Mucosa of descending colon (tissue), 3 donors: ENCODE measurements around the gene ASTN2. TPM values are rescaled to one million over a fixed set of nuclear protein-coding genes. Genes with fewer than 3 reads are reported as not detected.

Experiments used
- ATAC-seq: fragments of 200-7000 bp; cut with Tn5 transposase; one replicate; pipeline ENCODE4 v1.9.1; 2020; ENCODE audit warnings: mild to moderate bottlenecking, moderate library complexity
- DNase-seq, 3 donors: peaks; one replicate each; pipeline ENCODE4 v3.0.0-alpha.2; 2020
- H3K36me3 ChIP-seq: fragments of 200-600 bp; one replicate; pipeline ENCODE4 v1.8.0; 2021; ENCODE audit warnings: low read depth, mild to moderate bottlenecking
- H3K4me1 ChIP-seq: fragments of 200-600 bp; one replicate; pipeline ENCODE4 v1.8.0; 2021; ENCODE audit warnings: low read depth, mild to moderate bottlenecking
- H3K4me3 ChIP-seq: fragments of 200-600 bp; one replicate; pipeline ENCODE4 v1.8.0; 2021; ENCODE audit warnings: mild to moderate bottlenecking
- H3K9me3 ChIP-seq: fragments of 200-600 bp; one replicate; pipeline ENCODE4 v1.8.0; 2021; ENCODE audit warnings: mild to moderate bottlenecking
- intact Hi-C, 2 donors: fragments of 100-400 bp; cut with DNase I in 1 of 2; cut with micrococcal nuclease in 1 of 2; formaldehyde crosslinking; loops; one replicate each; pipeline versions ENCODE4 v1.11.0 to v1.11.1; 2022; cut with DNase I, micrococcal nuclease
- total RNA-seq, 3 donors: library from RNA; stranded (reverse); fragmentation: NEBNext Ultra II Directional in 2 of 3; extraction: Animal tissue kit (Norgen Biotek cat#: 25700) in 2 of 3; gene quantifications; one replicate each; pipeline versions ENCODE4 v1.2.1 to v1.2.4, GENCODE V29; 2021 to 2023
- TF ChIP-seq, protein P1 (sequence below): fragments of 200-600 bp; IDR thresholded peaks from one replicate; pipeline ENCODE4 v1.8.0; 2022; ENCODE audit warnings: antibody characterized with exemption, mild to moderate bottlenecking
- donor health status: DM: no; HTN: no; CAD: no; lungs with moderate emphysema.
- donor health status: DM: no; HTN: no; CAD: no.
- donor health status: DM: no; HTN: yes; CAD: no.

The ASTN2 gene
- total RNA-seq, 3 donors from 2014 or later = 3.5 to 6.1 (median 5.4) TPM

DNA sequence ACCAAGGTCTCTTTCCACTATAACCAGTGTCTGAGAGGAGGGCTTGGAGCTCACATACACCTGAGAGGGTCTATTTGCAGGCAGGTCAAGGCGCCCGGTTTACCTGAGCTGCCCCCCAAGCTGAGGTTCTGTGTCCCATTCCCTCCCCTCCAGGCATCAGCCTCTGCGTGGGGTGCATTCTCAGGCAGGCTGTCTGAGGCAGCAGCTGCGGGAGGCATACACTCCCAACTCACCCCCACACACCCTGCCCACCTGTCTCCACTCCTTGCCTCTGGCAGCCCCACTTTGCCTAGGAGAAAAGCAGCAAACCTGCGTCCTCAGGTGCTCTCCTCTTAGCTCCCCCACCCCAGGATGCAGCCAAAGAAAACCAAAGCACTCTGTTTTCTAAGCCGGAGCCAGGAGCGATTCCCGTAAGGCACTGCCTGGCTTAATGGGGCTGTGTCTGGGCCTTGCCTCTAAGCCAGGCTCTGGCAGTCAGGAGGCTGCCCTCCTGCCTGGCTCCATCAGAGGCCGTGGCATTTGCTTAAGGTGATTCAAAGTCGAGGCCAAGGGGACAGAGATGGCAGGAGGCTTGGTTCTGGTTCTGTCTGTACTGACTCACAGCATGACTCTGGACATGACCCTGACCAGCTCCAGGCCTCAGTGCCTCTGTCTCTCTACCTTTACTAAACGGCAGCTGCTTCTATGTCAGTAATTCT, 867.0 kb downstream of the ASTN2 start:
- DNase-seq (peak in 1 of 3 donors; percentile 35), ATAC-seq (peak; percentile 47)
- Histone ChIP-seq H3K4me1 (peaks cover 5% of the 10 kb centered on the region), H3K9me3 (no peaks in the 10 kb centered on the region), H3K4me3 (no peak overlapping the region), H3K36me3 (no peaks in the 10 kb centered on the region)
- TF ChIP-seq, protein P1, sequence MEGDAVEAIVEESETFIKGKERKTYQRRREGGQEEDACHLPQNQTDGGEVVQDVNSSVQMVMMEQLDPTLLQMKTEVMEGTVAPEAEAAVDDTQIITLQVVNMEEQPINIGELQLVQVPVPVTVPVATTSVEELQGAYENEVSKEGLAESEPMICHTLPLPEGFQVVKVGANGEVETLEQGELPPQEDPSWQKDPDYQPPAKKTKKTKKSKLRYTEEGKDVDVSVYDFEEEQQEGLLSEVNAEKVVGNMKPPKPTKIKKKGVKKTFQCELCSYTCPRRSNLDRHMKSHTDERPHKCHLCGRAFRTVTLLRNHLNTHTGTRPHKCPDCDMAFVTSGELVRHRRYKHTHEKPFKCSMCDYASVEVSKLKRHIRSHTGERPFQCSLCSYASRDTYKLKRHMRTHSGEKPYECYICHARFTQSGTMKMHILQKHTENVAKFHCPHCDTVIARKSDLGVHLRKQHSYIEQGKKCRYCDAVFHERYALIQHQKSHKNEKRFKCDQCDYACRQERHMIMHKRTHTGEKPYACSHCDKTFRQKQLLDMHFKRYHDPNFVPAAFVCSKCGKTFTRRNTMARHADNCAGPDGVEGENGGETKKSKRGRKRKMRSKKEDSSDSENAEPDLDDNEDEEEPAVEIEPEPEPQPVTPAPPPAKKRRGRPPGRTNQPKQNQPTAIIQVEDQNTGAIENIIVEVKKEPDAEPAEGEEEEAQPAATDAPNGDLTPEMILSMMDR = no peak
- intact Hi-C loops = no loop called here

GRCh38 chr9:116546711-116547581, 867.9 kb downstream of the ASTN2 start:
- intact Hi-C loops = no loop called here
- Histone ChIP-seq H3K4me3 (no peak overlapping the region), H3K36me3 (no peaks in the 10 kb centered on the region), H3K4me1 (peaks cover 5% of the 10 kb centered on the region), H3K9me3 (no peaks in the 10 kb centered on the region)
- peak in 1 of 3 donors; percentile 35 for DNase-seq
- ATAC-seq = peak; percentile 86
- TF ChIP-seq, protein P1 = no peak

DNA sequence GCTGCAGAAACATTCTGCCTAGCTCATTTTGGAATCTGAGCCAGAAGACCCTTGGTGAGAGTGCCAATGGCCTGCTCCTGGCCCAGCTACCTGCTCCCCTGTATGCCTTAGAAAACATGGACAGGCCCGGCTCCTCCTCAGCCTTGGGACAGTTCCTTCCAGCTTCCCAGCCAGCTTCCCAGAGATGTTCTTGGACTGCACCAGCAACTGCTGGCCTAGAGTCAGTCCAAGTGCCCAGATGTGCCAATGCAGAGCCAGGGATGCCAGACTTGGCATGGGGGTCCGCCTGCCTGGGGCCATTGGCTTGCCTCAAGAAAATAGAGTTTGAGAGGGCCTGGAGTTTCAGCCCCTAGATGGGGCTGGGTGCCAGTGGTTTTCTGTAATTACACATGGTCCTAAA, 870.0 kb downstream of the ASTN2 start:
- Histone ChIP-seq H3K4me3 (no peak overlapping the region), H3K9me3 (no peaks in the 10 kb centered on the region), H3K4me1 (peaks cover 5% of the 10 kb centered on the region), H3K36me3 (no peaks in the 10 kb centered on the region)
- DNase-seq (no peak), ATAC-seq (no peak)
- intact Hi-C loops = no loop called here
- TF ChIP-seq, protein P1 = no peak

GRCh38 chr9:116543731-116544400, 871.0 kb downstream of the ASTN2 start:
- intact Hi-C loops = no loop called here
- TF ChIP-seq, protein P1 = no peak
- Histone ChIP-seq H3K4me3 (no peak overlapping the region), H3K36me3 (no peaks in the 10 kb centered on the region), H3K4me1 (peaks cover 5% of the 10 kb centered on the region), H3K9me3 (no peaks in the 10 kb centered on the region)
- no peak for DNase-seq
- no peak for ATAC-seq

- DNase-seq (no peak), ATAC-seq (peak; percentile 47)
- no peaks in the 10 kb centered on the region for H3K9me3 ChIP-seq
- no peaks in the 10 kb centered on the region for H3K36me3 ChIP-seq
- no peak overlapping the region for H3K4me3 ChIP-seq
- TF ChIP-seq, protein P1 = no peak
- no peaks in the 10 kb centered on the region for H3K4me1 ChIP-seq
- intact Hi-C loops = no loop called here
Observed at GRCh38 chr9:116541402-116541801, 873.5 kb downstream of the ASTN2 start.
